Osteocyte (in vitro differentiated cells): ENCODE results near the gene IQSEC1. TPM values are rescaled to one million over a fixed set of nuclear protein-coding genes. Genes with fewer than 3 reads are reported as not detected.

Source experiments
- DNase-seq: peaks from one replicate; pipeline ENCODE4 v3.0.0; 2021; ENCODE audit warnings: mixed read lengths; ENCODE audit not compliant: unreplicated experiment; ENCODE audit errors: extremely low spot score
- H3K27ac Mint-ChIP-seq: one replicate; pipeline ENCODE4 v1.8.0; 2021; ENCODE audit warnings: mild to moderate bottlenecking, mixed read lengths; ENCODE audit not compliant: unreplicated experiment
- H3K27me3 Mint-ChIP-seq: one replicate; pipeline ENCODE4 v1.8.0; 2021; ENCODE audit warnings: mixed read lengths; ENCODE audit not compliant: unreplicated experiment
- H3K36me3 Mint-ChIP-seq: one replicate; pipeline ENCODE4 v1.8.0; 2021; ENCODE audit warnings: mixed read lengths; ENCODE audit not compliant: unreplicated experiment
- H3K4me1 Mint-ChIP-seq: one replicate; pipeline ENCODE4 v1.8.0; 2021; ENCODE audit warnings: mixed read lengths; ENCODE audit not compliant: unreplicated experiment
- H3K4me3 Mint-ChIP-seq: one replicate; pipeline ENCODE4 v1.8.0; 2021; ENCODE audit warnings: mild to moderate bottlenecking, moderate library complexity, mixed read lengths; ENCODE audit not compliant: unreplicated experiment
- H3K9me3 Mint-ChIP-seq: one replicate; pipeline ENCODE4 v1.8.0; 2021; ENCODE audit warnings: mixed read lengths; ENCODE audit not compliant: unreplicated experiment
- total RNA-seq: library from RNA; stranded (reverse); gene quantifications from 2 replicates; pipeline ENCODE4 v1.2.1, GENCODE V29; 2021
- TF ChIP-seq, protein P1 (sequence below): fragments of 200-600 bp; sonication (generic); IDR thresholded peaks from 2 replicates; pipeline ENCODE4 v1.5.0; 2021; ENCODE audit warnings: antibody characterized with exemption, mild to moderate bottlenecking, moderate library complexity

Gene IQSEC1
- total RNA-seq, 1 donor from 2014 or later, result 37.9 TPM

- TF ChIP-seq, protein P1, sequence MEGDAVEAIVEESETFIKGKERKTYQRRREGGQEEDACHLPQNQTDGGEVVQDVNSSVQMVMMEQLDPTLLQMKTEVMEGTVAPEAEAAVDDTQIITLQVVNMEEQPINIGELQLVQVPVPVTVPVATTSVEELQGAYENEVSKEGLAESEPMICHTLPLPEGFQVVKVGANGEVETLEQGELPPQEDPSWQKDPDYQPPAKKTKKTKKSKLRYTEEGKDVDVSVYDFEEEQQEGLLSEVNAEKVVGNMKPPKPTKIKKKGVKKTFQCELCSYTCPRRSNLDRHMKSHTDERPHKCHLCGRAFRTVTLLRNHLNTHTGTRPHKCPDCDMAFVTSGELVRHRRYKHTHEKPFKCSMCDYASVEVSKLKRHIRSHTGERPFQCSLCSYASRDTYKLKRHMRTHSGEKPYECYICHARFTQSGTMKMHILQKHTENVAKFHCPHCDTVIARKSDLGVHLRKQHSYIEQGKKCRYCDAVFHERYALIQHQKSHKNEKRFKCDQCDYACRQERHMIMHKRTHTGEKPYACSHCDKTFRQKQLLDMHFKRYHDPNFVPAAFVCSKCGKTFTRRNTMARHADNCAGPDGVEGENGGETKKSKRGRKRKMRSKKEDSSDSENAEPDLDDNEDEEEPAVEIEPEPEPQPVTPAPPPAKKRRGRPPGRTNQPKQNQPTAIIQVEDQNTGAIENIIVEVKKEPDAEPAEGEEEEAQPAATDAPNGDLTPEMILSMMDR, result no peak
- Mint-ChIP-seq H3K4me3 (no peak overlapping the region), H3K27ac (no peak overlapping the region), H3K9me3 (no peaks in the 10 kb centered on the region), H3K27me3 (peaks cover 44% of the 10 kb centered on the region), H3K36me3 (no peaks in the 10 kb centered on the region), H3K4me1 (no peaks in the 10 kb centered on the region)
- DNase-seq, result no peak
Observed at GRCh38 chr3:13042127-13042701, 31.0 kb downstream of the IQSEC1 start.

DNA sequence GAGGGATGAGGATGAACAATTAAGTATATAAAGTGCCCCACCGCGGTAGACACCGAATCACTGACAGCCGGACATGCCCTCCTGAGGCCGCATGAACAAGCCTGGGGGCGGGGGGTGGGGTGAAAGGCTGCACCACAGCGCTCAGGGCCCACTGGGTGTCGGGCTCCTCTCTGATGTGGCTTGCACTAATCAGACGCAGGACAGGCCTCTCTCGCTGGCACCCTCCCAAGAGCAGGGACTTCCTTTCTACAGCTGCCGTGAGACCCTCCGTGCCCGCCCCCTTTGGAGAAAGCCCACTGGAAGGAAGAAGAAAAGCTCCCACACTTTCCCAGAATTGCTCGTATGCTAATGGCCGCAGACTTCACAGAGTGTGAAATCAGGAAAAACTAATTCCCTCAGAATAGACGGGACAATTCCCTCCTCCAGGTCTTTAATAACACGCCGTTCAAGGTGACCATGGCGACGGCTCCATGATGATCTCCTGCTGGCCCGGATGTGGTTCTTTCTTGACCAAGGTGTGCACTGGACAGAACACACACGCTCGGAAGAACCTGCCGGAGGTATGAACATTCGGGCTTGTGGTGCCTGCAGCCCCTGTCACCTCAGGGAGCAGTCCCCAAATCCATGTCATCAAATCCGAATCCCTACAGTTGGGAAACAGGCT is 32.0 kb downstream of the IQSEC1 start:
- Mint-ChIP-seq H3K27me3 (peaks cover 34% of the 10 kb centered on the region), H3K4me3 (no peak overlapping the region), H3K4me1 (no peaks in the 10 kb centered on the region), H3K27ac (no peak overlapping the region), H3K9me3 (no peaks in the 10 kb centered on the region), H3K36me3 (no peaks in the 10 kb centered on the region)
- no peak for DNase-seq
- TF ChIP-seq, protein P1, result no peak

DNA sequence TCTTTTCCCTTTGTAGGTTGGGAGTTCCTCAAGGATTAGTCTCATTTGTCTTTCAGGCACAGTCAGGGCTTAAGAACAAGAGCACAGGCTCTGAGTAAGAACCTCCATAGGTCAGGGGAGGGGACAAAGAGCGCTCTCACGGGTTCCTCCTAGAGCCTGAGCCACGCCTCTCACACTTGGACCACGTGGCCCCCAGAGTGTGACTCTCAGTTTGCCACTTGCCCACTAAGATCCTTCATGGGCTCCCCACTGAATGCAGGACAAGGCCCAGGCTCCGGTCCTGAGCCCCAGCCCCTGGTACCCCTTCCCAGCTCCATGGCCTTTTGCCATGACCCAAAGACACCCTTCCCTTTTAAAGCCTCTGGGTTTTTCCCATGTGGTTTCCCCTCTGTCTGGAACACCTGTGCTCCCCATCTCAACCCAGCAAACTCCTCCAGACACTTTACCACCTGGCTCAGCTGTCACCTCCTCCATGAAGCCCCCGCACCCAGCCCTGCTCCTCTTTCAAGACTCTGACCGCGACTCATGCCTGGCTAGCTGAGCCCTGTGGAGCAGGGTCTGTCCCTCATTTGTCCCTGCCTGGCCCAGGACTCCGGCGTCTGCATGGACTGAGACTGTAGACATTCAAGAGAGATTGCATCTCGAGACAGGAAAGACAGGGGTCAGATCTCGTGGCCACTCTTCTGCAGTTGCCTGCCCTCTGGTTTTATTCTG is 32.7 kb downstream of the IQSEC1 start:
- peaks cover 33% of the 10 kb centered on the region for H3K27me3 Mint-ChIP-seq
- no peak for DNase-seq
- H3K4me1 Mint-ChIP-seq, result no peaks in the 10 kb centered on the region
- no peak overlapping the region for H3K4me3 Mint-ChIP-seq
- no peaks in the 10 kb centered on the region for H3K9me3 Mint-ChIP-seq
- no peak overlapping the region for H3K27ac Mint-ChIP-seq
- TF ChIP-seq, protein P1, result no peak
- H3K36me3 Mint-ChIP-seq, result no peaks in the 10 kb centered on the region

DNA sequence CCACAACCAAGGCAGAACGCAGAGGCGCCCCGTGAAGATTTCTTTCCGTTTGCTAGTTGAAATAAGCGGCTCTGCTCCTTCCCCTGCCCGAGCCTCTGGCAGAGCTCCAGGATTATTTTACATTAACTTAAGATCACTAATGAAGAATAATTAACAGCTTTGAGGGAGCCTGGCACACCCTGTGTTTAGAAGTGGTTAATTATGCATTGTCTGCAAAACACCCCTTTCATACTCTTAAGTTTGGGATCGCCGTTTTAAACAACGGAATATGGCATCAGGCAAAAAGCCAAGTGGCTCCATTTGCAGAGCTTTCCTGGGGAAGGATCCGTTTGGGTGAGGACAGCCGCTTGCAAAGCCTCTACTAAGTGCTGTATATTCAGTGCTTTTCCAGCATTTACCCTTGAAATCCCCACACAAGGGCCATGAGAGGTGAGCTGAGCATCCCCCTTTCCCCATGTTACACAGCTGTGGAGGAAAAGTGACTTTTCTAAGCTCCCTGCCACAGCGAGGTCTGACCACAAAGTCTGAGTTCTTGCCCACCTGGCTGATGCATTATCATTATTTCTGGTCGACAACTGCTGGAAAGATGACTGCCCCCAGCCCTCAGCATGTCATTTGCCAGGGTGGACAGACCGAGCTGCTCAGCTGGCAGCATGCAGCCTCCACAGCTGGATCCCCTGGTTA is 33.9 kb downstream of the IQSEC1 start:
- Mint-ChIP-seq H3K9me3 (no peaks in the 10 kb centered on the region), H3K4me3 (no peak overlapping the region), H3K36me3 (no peaks in the 10 kb centered on the region), H3K4me1 (no peaks in the 10 kb centered on the region), H3K27ac (no peak overlapping the region), H3K27me3 (peaks cover 35% of the 10 kb centered on the region)
- TF ChIP-seq, protein P1, result no peak
- DNase-seq, result no peak
